Islet of Langerhans (tissue), 1 donor: Measurements from ENCODE around the gene NME9.

ENCODE experiments used
- FAIRE-seq: peaks from one replicate; lab custom pipeline; 2011; peaks lifted over from hg19 to GRCh38; lab: Jason Lieb, UNC

The NME9 gene

DNA sequence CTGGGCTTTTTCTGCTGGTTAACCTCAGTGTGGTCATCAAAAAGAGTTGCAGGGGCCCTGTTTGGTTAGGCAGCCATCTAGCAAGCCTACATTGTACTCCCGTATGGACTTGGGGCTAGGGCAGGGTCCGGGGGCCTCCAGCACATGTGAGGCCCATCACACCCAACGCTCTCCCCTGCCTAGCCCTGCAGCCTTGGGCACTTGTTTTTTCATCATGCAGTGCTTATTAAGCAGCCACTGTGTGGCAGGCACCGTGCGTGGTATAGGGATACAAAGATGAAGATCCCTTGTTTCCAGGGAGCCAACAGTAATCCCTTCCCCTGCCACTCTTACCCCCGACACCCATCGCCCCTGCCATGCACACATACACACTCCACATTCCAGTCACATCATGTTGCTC lies 32.9 kb upstream of the NME9 start:
- FAIRE-seq, result no peak

GRCh38 chr3:138361561-138361971 lies 31.9 kb upstream of the NME9 start:
- no peak for FAIRE-seq

DNA sequence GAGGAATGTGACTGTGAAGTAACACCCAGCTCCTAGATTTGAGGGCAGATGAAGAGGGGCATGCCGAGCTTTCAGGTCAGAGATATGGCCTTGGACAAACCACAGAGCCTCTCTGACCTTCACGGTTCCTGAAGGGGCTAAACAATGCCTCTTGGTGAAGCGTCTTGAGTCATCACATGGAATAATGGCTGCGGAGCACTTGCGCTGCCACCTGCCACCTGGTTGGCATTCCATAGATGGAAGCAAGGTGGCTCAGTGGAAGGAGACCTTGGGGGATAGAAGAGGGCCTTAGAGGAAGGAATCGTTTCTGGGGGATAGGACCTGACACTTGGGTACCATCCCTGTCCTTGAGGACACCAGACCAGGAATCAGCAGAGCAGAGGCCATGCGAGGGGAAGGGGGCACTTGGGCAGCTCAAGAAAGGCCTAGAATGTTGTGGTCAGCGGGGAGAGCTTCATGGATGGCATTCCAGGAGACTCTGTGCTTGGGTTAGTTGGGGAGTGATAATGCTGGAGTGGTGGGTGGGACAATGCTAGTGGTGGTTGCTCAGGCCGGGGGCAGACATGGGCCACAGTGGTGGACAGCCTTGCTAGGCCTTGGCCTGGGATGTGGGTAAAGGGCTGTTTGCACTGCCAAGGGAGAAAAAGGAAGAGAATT lies 31.3 kb upstream of the NME9 start:
- no peak for FAIRE-seq

GRCh38 chr3:138359919-138360868 lies 30.5 kb upstream of the NME9 start:
- FAIRE-seq, result no peak

DNA sequence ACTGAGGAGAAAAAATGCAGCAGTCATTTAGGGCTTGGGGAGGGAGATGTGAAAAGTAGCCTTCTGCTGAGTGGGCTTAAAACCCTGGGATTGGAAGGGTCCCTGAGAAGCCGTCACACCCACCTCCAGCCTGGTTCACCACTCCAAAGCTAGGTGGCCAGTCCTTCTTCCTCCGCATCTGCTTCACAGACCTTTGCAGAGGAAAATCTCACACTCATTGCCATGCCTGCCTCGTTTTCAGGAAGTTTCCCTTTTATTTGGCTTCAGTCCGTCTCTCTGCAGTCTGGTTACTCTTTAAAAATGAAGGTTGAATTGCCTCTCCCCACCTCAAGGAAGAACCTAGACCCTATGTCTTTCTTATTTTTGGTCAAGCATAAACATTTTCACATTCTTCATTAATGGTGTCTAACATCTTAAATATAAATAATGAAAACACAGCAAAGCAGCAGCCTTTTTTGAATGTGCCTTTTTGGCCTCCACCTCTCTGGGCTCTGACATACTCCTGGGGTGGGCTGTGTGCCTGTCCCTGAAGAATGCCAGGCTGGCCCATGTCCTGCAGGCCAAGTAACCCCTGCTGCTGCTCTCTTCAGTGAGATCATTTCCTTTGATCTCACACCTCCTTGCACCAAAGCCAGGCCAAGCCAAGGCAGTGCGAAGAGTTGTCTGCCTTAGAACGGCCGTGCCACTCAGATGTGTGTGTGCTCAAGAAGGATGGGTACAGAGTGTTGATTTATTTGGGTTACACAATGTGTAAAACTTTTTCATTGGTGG lies 29.7 kb upstream of the NME9 start:
- no peak for FAIRE-seq

GRCh38 chr3:138356730-138357405 lies 27.2 kb upstream of the NME9 start:
- no peak for FAIRE-seq

- no peak for FAIRE-seq
Observed at GRCh38 chr3:138355071-138355470, 25.4 kb upstream of the NME9 start.

DNA sequence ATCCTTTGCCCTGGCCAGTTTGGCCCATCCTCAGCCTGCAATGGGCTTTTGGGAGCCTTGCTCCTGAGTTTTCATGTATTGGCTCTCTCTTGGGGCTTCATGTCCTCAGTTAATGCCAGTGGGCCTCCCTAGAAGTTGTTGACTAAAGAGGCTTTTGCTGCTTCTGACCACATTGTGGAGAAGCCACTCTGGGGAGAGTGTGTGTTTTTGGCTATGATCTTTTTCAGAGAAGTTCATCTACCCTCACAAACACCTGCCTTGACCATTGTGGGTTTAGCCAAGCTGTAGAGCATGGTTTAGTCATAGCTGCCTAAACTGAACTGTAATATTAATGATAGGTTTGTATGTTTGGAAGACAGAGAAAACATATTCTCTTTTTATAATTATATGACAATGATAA lies 24.7 kb upstream of the NME9 start:
- FAIRE-seq, result no peak

GRCh38 chr3:138351916-138352550 lies 22.4 kb upstream of the NME9 start:
- no peak for FAIRE-seq

DNA sequence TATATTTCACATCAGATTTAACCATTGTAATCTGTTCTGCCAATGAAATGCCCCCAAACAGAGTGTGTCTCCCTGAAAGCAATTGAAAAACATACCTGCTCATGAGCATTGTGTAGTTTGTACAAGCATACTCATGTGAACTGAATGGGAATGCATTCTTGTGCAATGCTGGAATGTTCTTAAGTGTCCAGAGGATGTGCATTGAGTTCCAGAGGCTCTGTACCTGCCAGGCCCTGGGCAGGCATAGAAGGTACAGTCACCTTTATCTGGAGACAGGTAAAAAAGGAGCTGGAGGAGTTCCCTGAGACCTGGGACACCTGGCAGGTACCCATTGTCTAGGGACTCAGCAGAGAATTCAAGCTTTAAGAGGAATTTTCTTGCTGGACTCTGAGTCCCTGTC lies 21.5 kb upstream of the NME9 start:
- FAIRE-seq, result no peak

DNA sequence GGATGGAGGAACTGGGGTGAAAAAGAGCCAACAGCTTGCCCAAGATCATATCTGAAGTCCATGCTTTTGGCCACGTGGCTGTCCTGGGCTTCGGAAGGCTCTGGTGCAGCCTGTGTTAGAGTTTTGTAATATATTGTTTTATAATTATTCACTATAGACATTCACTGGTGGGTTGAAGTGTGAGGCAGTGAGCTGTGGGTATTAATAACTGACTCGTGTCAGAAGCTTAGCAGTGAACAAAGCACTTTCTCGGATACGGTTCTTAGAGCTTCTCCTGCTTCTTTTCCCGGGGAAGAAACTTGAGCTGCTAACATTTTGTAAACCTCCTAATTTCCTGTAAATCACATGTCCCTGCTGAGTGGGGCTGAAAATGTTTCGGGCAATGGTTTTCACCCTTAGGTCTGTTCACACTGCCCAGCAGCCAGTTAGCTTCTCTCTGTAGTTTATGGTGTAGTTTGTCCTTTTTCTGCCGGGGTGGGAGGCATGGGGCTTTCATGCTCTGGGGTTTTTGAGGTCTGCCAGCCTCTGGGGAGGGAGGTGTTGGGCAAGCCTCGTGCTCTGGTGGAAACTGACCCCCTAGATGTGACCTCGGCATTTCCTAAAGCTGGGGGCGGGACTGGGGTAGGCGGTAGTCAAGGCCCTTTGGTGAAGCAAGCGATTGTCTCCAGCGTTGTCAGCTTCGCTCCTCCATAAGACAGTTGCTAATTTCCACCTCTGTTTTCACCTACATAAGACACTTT lies 20.4 kb upstream of the NME9 start:
- no peak for FAIRE-seq

- no peak for FAIRE-seq
Observed at GRCh38 chr3:138348754-138349739, 19.4 kb upstream of the NME9 start.

GRCh38 chr3:138347960-138348753 lies 18.5 kb upstream of the NME9 start, which contains the start of gene MRAS:
Gene MRAS, plus strand, starts transcription at chr3:138348579. Its CDS starts 24,305 bp downstream, at chr3:138372884.
- FAIRE-seq, result no peak

DNA sequence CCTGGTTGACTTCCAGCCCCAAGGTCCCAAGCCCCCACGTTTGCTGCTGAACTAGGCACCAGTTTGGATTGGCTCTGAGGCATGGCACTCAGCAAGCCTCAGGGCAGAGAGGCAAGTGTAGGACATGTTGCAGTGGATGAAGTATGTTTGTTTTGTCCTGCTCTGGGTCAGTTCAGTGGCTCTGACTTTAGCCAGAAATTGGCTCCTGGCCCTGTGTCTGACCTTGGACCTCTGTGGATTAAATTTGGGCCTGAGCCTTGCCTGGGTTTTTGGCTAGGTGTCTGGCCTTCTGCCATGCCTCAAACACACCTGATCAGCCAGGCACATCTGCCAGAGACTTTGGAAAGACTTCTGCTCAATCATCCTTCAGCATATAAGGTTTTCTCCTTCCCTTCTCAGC lies 15.1 kb upstream of the NME9 start:
- FAIRE-seq, result no peak

- no peak for FAIRE-seq
Observed at GRCh38 chr3:138340511-138340910, 10.9 kb upstream of the NME9 start.

DNA sequence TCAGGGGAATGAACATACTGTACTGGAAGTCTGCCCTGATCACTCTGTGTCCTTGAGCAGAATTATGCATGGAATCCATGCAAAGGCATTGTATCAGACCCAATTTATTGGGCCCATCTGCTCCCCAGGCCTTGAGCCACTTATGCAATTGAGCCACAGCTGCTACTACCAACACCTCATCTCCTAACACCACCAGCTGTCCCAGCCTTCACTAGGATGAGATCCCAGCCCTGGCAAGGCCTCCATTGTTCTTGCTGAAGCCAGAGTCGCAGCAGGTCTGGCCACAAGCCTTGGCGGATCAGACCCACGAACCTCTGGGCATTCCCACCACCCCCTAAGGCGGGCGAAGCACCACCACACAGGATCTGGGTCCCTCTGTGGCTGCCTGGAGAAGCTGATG lies 9.2 kb upstream of the NME9 start:
- no peak for FAIRE-seq

- no peak for FAIRE-seq
Observed at GRCh38 chr3:138338244-138338643, 8.6 kb upstream of the NME9 start.

DNA sequence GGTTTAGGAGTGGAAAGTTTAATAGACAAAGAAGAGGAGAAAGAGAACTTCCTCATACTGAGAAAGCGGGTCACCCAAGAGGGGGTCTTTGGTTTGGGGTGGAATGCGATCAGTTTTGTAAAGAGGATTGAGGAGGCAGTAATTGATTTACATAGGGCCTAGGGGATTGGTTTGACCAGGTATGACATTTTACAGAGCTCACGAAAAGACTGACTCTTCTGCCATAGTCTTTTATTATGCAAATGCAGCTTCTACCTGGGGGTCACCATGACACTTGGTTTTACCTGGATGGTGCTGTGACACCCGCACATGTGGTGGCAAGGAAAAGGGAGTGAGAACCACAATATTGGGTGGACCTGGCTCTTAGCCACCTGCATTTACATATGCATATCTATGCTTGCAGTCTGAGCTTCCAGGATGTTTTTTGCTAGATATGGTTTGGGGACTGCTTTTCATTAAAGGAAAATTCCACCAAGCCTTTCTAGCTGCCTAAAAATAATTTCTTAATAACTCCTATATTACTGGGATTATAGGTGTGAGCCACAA lies 6.9 kb upstream of the NME9 start:
- FAIRE-seq, result no peak

DNA sequence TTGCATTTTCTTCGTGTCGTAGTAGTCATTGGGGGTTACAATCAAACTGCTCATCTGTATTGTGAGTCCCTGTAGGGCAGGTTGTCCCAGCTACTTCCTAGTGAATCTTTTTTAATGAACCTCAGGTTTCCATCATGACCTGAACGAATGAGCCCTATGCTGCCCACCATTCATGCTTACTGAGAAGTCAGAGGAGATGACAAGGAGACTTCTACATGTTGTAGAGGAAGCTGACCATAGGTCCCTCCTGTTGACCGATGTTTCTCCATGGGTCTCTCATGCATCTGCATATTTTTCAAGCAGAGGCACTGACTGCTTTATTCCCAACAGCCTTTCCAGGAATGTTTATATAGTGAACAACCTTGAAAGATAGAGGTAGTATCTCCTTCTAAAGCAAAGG lies 5.0 kb upstream of the NME9 start:
- no peak for FAIRE-seq
